Heart left ventricle (tissue), 13 donors: Measurements from ENCODE around the gene CDH24.

ENCODE experiments used
- POLR2A ChIP-seq, 2 donors: fragments of 450-650 bp; IDR thresholded peaks; one replicate each; pipeline ENCODE4 v1.6.1; 2017; ENCODE audit warnings: antibody characterized with exemption in 2 of 2, mild to moderate bottlenecking in 2 of 2, moderate library complexity in 2 of 2
- TF ChIP-seq, protein P1 (sequence below), 12 donors: fragments of 200-600 bp; sonication (generic) in 4 of 12; IDR thresholded peaks; one replicate each; pipeline versions ENCODE4 v1.5.0 to v1.8.0; 2018 to 2022; ENCODE audit warnings: antibody characterized with exemption in 12 of 12, mild to moderate bottlenecking in 5 of 12
- donor health status: ischemic (EF 13 %, LVEDD 7.1; RV severe dilation, severe dysfunction).
- donor health status: DM: no; HTN: yes; CAD: no.
- donor health status: DM: no; HTN: no; CAD: no.
- donor health status: ischemic (EF 25% LVEDD 6.9; RV normal size, moderate dysfunction).
- donor health status: ischemic (EF 25% LVEDD 5.7; RV mildly dilated, moderate dysfunction).
- donor health status: ischemic (EF 35%, LVEDD 5.7; RV mildly dilated, moderate dysfunction).
- donor health status: nonischemic (EF 11% LVEDD 7.7; RV severe dilation, severe dysfunction).
- donor health status: DM: yes; HTN: yes; CAD: no.
- donor health status: PGD.
- donor health status: ischemic (EF 29% LVEDD 5.4; RV normal size, mild dysfunction).
- donor health status: nonischemic (EF 23%, LVEDD 6.1; RV moderate dilation, normal function).

DNA sequence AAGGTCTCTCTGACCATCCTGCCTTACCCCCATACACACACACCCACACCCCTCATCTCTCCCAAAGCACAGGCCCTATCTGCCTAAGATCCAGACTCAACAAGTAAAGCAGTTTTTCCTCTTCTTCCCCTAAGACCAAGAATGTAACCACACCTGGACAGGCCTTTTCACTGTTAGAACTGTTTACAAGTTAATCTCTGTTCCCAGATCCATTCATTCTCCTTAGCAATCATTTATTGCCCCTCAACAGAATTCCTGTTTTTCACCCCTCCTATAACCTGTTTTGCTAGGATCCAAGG is 49.4 kb upstream of the CDH24 start:
- TF ChIP-seq, protein P1, sequence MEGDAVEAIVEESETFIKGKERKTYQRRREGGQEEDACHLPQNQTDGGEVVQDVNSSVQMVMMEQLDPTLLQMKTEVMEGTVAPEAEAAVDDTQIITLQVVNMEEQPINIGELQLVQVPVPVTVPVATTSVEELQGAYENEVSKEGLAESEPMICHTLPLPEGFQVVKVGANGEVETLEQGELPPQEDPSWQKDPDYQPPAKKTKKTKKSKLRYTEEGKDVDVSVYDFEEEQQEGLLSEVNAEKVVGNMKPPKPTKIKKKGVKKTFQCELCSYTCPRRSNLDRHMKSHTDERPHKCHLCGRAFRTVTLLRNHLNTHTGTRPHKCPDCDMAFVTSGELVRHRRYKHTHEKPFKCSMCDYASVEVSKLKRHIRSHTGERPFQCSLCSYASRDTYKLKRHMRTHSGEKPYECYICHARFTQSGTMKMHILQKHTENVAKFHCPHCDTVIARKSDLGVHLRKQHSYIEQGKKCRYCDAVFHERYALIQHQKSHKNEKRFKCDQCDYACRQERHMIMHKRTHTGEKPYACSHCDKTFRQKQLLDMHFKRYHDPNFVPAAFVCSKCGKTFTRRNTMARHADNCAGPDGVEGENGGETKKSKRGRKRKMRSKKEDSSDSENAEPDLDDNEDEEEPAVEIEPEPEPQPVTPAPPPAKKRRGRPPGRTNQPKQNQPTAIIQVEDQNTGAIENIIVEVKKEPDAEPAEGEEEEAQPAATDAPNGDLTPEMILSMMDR (IDR thresholded peaks at IDR 0.05), result no peak
- TF ChIP-seq POLR2A (IDR thresholded peaks at IDR 0.05), result no peak
